PC-9 (cell line): ENCODE data around the gene UBAP1.

Experiments
- CTCF ChIP-seq: fragments of 200-600 bp; sonication (generic); conservative IDR thresholded peaks from 2 replicates; pipeline ENCODE4 v1.6.1; 2017; ENCODE audit warnings: mixed run types, antibody characterized with exemption, mild to moderate bottlenecking, moderate library complexity
- EZH2 ChIP-seq: fragments of 200-600 bp; sonication (generic); IDR thresholded peaks from 2 replicates; pipeline ENCODE4 v1.8.0; 2017; ENCODE audit warnings: antibody characterized with exemption, low read depth

DNA sequence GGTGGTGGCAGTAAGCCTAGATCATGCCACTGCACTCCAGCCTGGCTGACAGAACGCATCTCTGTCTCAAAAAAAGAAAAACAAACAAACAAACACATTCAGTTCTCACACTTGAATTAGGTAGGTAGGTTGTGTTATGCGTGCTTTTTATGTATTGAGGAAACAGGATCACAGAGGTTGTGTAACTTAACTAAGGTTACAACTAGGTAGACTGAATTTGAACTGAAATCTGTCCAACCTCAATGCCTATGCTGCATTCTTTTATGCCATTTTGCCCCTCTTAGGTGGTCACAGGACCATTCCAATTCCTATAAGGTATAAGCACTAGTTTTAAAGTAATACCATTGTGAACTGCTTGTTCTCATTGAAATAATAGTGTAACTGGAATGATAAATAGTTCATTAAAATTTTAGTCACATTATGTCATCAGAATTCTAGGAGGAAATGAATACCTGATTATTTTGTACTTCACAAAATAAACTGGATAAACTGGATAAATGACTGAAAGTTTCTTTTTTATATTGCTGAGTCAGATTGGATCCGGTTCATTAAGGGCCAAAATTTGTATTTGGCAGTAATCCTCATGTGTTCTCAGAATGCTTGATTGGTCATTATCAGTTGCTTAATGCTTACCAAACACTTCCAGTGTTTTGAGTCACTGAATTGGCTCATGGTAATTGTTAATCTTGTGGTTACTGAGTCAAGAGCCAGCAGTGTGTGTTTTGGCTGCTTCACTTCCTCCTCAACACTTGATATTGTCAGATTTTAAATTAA, 7.1 kb downstream of the UBAP1 start:
- no peak for TF ChIP-seq CTCF
- TF ChIP-seq EZH2: no peak
